ENCODE results near the gene CCNL2.
A peak's percentile ranks its signal among the peaks of the same experiment; 100 is the strongest.
"Not testable (repeated sequence)": the region's sequence is repeated elsewhere in the genome, so short reads cannot be mapped to it uniquely, and the experiment has no call there.

The CCNL2 gene

GRCh38 chr1:1432274-1432950 lies 33.3 kb upstream of the CCNL2 start:
- no peak for DNase-seq (ENCODE audit: low read depth, low spot score)

- no peak for DNase-seq (ENCODE audit: low read depth, low spot score)
Observed at GRCh38 chr1:1431845-1432273, 32.7 kb upstream of the CCNL2 start.

DNA sequence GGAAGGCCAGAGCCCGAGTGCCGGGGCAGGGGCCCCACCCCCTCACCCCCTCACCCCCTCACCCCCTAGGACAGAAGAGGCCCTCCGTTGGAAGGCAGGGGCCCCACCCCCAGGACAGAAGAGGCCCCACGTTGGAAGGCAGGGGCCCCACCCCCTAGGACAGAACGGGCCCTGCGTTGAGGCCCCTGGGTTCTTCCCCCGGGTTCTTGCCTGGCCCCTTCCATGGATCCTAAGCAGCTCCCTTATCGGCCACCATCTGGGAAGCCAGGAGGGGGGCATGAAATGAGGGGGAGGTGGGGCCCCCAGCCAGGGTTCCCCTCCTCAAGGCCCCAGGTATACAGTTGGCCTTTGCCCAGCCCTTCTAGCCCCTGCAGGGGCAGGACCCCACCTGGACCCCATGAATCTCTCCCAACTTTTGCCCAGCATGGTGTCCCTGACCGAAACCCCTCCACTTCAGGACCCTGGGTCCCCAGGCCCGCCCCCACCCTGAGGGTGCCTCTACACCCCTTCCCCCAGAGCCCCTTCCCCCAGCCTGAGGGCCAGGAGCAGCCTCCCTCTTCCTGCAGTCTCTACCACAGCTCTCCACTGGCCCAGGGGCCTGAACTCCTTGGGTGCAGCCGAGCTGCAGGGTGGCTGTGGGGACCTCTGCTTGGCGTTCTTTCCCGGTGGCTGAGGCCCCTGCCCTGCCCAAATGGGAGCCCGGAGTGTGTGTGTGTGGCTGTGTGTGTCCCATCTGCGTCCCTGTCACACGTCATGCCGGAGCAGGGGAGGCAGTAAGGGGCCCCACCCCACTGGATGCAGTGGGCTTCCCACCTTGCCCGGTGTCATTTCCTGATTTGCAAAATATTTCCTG lies 32.1 kb upstream of the CCNL2 start:
- no peak for DNase-seq (ENCODE audit: low read depth, low spot score)

DNA sequence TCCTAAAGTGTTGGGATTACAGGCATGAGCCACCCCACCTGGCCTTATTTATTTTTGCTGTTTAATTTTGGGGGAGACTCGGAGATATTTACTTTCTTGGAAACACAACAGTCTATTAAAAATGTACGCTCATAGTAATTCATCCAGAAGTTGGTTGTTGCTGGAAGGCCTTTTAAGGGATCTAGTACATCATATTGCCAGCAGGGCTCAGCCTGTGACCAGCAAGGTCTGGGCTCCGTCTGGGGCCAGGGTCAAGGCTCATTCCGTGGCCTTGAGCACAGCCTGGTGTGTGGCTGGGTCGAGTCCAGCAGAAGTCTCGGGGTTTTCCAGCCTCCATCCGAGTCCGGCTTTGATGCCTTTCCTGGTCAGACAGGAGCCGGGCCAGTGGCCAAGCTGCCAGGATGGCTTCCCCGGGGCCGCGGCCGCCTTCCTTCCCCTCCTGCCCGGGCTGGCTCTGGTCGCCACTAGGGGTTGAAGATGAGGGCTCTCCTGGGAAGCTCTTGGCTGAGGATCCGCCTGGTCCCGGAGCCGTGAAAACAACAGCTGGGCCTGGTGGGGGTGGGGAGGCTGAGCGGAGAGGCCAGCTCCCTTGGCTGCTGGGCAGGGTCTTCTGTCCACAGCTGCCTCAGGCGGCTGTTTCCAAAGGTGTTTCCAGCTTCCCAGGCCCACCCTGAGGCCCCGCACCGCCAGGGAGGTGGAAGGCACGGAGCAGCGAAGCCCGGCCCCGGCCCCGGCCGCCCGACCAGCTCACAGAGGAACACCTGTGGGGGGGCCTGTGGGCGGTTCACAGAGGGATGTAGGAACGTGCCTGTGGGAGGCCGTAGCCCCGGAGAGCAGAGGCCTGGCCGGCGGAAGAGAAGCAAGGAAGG lies 31.2 kb upstream of the CCNL2 start:
- peak; percentile 54 for DNase-seq (ENCODE audit: low read depth, low spot score)

DNA sequence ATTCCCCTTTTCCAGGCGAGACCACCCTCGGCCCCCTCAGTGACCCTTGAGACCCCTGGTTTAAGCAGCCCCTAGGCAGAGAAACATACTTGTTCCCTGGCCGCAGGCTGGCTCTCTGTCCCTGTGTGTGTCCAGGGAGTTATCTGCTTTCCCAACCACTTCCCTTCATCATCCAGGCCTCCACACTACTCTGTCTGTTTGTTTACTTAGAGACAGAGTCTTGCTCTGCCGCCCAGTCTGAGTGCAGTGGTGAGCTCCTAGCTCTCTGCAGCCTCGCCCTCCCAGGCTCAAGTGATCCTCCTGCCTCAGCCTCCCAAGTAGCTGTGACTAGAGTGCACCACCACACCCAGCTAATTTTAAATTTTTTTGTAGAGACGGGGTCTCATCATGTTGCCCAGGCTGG lies 30.5 kb upstream of the CCNL2 start:
- no peak for DNase-seq (ENCODE audit: low read depth, low spot score)

DNA sequence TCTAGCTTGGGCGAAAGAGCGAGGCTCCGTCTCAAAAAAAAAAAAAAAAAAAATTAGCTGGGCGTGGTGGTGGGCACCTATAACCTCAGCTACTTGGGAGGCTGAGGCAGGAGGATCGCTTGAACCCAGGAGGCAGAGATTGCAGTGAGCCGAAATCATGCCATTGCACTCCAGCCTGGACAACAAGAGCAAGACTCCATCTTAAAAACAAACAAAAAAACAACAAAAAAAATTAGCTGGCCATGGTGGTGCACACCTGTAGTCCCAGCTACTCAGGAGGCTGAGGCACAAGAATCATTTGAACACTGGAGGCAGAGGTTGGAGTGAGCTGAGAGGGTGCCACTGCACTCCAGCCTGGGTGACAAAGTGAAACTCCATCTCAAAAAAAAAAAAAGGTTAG lies 29.8 kb upstream of the CCNL2 start:
- not testable (repeated sequence) for DNase-seq (ENCODE audit: low read depth, low spot score)

- DNase-seq (ENCODE audit: low read depth, low spot score): no peak
Observed at GRCh38 chr1:1428174-1428573, 29.0 kb upstream of the CCNL2 start.

- DNase-seq (ENCODE audit: low read depth, low spot score): no peak
Observed at GRCh38 chr1:1427820-1428148, 28.6 kb upstream of the CCNL2 start.

DNA sequence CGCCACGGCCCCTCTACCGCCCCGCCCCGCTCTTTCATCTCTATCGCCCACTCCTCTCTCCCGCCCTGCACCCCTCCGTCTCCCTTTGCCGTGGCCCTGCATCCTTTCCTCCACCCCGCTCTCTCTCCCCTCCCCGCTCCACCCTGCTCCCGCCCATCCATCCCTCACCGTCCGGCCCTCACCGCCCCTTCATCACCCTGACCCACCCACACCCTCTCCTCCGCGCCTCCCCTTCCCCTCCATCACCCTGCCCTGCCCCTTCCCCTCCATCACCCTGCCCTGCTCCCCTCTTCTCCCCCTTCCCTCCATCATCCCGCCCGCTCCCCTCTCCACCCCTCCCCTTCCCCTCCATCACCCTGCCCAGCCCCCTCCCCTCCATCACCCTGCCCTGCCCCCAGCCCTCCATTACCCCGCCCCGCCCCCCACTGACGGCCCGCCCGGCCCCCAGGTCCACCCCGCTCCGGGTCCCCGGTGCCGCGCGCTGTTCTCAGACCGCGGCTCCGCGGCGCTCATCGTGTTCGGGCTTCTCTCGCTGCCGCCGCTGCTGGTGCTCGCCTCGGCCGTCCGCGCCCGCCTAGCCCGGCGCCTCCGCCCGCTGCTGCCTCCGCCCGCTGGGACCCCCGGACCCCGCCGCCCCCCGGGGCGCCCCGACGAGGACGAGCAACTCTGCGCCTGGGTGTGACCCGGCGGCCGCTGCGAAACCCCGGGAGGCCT lies 28.1 kb upstream of the CCNL2 start:
- no peak for DNase-seq (ENCODE audit: low read depth, low spot score)

DNA sequence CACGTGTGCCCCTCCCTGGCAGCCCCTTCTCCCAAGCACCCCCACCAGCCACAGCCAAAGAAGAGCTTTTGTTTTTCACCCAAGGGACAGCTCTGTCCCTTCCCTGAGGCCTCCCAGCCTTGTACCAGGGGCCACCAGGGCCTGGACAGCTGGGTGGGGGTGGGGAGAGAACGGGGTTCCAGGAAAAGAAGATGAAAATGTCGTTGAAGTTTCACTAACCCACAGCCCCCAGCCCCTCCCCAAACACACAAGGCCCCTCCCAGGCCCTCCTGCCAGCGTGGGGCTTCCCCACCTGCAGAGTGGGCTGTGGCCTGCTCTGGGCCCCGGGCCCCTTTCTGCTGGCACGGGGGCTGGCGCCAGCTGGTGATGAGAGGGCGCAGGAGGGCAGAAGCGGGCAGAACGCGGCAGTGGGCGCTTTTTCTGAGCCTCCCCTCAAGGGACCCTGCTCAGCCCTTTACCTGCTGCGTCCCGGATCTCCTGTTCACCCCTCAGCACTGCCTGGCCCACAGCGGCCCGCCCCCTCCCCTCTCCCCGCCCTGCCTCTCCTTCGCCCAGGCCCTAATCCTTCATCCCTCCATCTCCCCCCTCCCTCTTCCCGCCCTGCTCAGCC lies 27.5 kb upstream of the CCNL2 start:
- no peak for DNase-seq (ENCODE audit: low read depth, low spot score)

- no peak for DNase-seq (ENCODE audit: low read depth, low spot score)
Observed at GRCh38 chr1:1425753-1426495, 26.8 kb upstream of the CCNL2 start.

DNA sequence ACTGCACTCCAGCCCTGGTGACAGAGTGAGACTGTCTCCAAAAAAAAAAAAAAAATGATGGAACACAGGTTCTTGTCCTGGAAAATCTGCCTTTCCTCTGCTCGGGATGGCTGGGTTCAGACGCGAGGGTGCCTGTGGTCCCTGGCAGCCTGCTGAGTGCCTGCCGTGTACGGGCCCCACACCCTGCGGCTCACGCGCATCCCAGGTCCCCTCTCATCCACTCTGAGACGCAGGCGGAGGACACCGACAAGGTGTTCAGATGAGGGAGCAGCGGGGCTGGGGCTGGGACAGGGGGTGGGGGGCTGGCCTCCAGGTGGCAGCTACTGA lies 26.3 kb upstream of the CCNL2 start:
- DNase-seq (ENCODE audit: low read depth, low spot score): no peak

GRCh38 chr1:1424707-1425106 lies 25.6 kb upstream of the CCNL2 start:
- no peak for DNase-seq (ENCODE audit: low read depth, low spot score)

DNA sequence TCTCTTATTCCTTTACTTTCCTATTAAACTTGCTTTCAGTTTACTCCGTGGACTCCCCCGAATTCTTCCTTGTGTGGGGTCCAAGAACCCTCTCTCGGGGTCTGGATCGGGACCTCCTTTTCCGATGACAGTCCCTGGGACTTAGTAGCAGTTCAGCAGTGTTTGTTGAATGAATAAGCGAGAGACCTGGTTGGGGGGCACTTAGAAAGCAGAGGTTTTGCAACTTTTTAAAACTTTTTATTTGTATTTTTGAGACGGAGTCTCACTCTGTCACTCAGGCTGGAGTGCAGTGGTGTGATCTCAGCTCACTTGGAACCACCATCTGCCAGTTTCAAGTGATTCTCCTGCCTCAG lies 24.1 kb upstream of the CCNL2 start:
- DNase-seq (ENCODE audit: low read depth, low spot score): no peak

GRCh38 chr1:1422465-1423244 lies 23.5 kb upstream of the CCNL2 start:
- no peak for DNase-seq (ENCODE audit: low read depth, low spot score)

DNA sequence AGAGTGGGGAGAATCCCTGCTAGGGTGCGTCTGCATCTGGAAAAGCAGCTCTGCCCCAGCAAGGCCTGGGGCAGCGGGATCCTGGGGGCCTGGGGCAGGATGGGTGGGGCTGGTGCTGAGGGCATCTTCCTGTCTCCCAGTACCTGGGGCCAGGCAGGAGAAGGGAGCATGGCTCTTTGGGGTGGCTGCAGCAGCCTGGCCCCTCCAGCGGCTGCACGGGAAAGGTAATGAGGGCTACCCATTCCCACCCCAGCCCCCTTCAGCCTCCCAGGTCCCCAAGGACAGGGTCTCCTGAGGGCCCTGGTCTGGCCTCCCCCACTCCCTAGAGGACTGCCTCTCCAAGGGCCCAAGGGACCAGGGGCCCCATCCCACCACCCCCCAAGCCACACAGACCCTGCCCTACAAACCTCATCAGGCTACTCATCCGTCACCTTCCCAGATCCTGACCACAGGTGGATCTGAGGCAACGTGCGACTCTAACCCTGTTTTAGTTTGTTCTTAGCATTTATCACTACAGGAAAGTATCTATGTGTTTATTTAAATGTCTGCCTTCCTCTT lies 22.9 kb upstream of the CCNL2 start:
- DNase-seq (ENCODE audit: low read depth, low spot score): no peak

DNA sequence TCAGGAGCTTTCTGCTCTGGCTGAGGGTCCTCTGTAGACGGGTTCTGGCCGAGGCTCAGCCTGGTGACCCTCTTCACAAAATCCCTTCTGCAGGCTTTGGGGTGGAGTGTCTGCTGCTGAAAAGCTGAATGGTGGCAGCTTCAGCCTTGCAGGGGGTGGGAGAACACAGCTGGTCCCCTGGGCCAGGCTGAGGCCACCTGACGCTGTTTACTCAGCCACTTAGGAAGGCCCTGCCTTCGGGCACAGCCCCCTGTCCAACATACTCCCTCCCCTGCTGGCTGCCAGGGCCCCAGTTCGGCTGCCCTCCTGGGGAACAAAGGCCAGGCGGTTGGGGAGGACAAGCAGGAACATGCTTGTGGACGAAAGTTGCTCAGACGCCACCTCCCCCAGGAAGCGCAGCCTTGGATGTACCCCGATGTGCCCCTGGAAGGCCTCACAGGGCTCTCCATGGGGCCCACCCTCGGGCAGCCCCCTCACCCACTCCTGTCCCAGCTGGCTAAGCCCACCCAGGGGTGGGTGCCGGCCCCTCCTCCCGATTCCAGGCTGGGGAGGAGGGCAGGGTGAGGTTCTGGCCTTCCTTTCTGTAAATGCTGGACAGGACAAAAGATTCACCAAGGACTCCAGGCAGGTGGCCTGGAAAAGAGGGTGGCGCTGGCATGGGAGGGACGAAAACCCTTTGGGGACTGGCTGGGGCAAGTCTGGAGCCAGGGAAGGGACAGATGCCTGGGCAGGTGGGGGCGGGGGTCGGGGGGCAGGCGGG lies 22.2 kb upstream of the CCNL2 start, which contains the start of gene ANKRD65:
ANKRD65 (minus strand) TSS at position 130 of the 760 bp plus-strand sequence. CDS start 271 bp downstream, outside the sequence.
- no peak for DNase-seq (ENCODE audit: low read depth, low spot score)

DNA sequence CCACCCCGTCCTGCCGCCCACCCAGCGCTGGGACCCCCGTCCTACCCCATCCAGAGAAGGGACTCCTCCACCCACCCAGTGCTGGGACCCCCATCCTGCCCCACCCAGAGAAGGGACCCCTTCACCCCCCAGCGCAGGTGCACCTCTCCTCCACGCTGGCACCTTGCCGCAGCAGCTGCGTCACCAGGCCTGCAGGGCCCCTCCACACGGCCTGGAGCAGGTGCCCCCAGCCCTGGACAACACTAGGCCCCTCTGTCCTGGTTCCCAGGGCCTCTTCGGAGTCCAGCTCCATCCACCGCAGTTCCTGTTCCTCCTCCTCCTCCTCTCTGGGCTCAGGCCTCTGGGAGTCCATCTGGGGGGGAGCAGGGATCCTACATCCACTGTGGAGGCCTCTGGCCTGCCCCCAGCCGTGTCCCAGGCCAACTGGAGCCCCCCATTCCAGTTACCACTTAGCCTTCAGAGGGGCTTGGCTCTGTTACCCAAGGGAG lies 21.6 kb upstream of the CCNL2 start:
- DNase-seq (ENCODE audit: low read depth, low spot score): no peak
